IMR-90 (cell line): ENCODE results near the gene PLAAT3. TPM values are rescaled to one million over a fixed set of nuclear protein-coding genes. Genes with fewer than 3 reads are reported as not detected.

Source experiments
- ATAC-seq: fragments of 200-7000 bp; cut with Tn5 transposase; 2 replicates; pipeline ENCODE4 v1.9.1; 2020; ENCODE audit warnings: low read depth, mild to moderate bottlenecking, moderate library complexity
- BruUV-seq: library from RNA; stranded (reverse); fragments of 400-500 nt; replicated peaks from 2 replicates; lab custom pipeline; 2021; lab: Mats Ljungman, UMichigan
- CTCF ChIA-PET: fragments of 300-600 bp; formaldehyde crosslinking; extraction: SDS; loops from one replicate; lab custom pipeline; 2021; ENCODE audit warnings: antibody characterized with exemption; lab: Yijun Ruan, JAX
- POLR2A ChIA-PET: fragments of 300-600 bp; sonication (Branson Sonifier 250); formaldehyde crosslinking; loops from one replicate; lab custom pipeline; 2022; ENCODE audit warnings: antibody characterized with exemption; ENCODE audit not compliant: unreplicated experiment; lab: Charles Lee
- DNase-seq: peaks from one replicate; pipeline ENCODE4 v3.0.0; 2013
- H2AFZ ChIP-seq: replicated peaks from 2 replicates; pipeline ENCODE3; 2013; ENCODE audit warnings: low read length, mild to moderate bottlenecking; ENCODE audit not compliant: poor library complexity
- H2AK5ac ChIP-seq: 2 replicates; pipeline ENCODE4 v1.6.1; 2013; ENCODE audit warnings: low read depth, low read length, inconsistent platforms
- H2AK9ac ChIP-seq: replicated peaks from 2 replicates; pipeline ENCODE3; 2013; ENCODE audit warnings: mild to moderate bottlenecking, low read depth, low read length, moderate library complexity; ENCODE audit not compliant: poor library complexity
- H2BK120ac ChIP-seq: 2 replicates; pipeline ENCODE4 v1.6.1; 2013; ENCODE audit warnings: low read depth, low read length, inconsistent platforms
- H2BK15ac ChIP-seq: 3 replicates; pipeline ENCODE4 v1.6.1; 2013; ENCODE audit warnings: low read depth, low read length, inconsistent platforms
- H2BK20ac ChIP-seq: 2 replicates; pipeline ENCODE4 v1.6.1; 2013; ENCODE audit warnings: low read depth, mild to moderate bottlenecking, inconsistent platforms, low read length, moderate library complexity
- H2BK5ac ChIP-seq: 2 replicates; pipeline ENCODE4 v1.6.1; 2013; ENCODE audit warnings: mild to moderate bottlenecking, low read depth, low read length, inconsistent platforms; ENCODE audit not compliant: poor library complexity, severe bottlenecking
- H3K14ac ChIP-seq: replicated peaks from 2 replicates; pipeline ENCODE4 v1.6.1; 2013; ENCODE audit warnings: low read depth, low read length, inconsistent platforms
- H3K18ac ChIP-seq: 2 replicates; pipeline ENCODE4 v1.6.1; 2013; ENCODE audit warnings: low read depth, low read length, control low read depth
- H3K23ac ChIP-seq: 2 replicates; pipeline ENCODE4 v1.6.1; 2013; ENCODE audit warnings: low read depth, low read length, inconsistent platforms
- H3K27ac ChIP-seq: 2 replicates; pipeline ENCODE4 v1.5.1; 2013; ENCODE audit warnings: mild to moderate bottlenecking, control low read depth, low read length; ENCODE audit not compliant: insufficient read depth
- H3K27me3 ChIP-seq: 2 replicates; pipeline ENCODE4 v1.6.1; 2013; ENCODE audit warnings: low read length; ENCODE audit not compliant: control insufficient read depth, insufficient read depth
- H3K36me3 ChIP-seq: 2 replicates; pipeline ENCODE4 v1.6.1; 2013; ENCODE audit warnings: low read length, mixed read lengths; ENCODE audit not compliant: control insufficient read depth, insufficient read depth
- H3K4ac ChIP-seq: 2 replicates; pipeline ENCODE4 v1.6.1; 2013; ENCODE audit warnings: low read depth, low read length, inconsistent platforms
- H3K4me1 ChIP-seq: 2 replicates; pipeline ENCODE4 v1.6.1; 2013; ENCODE audit warnings: low read length, mixed read lengths; ENCODE audit not compliant: control insufficient read depth, insufficient read depth
- H3K4me2 ChIP-seq: 2 replicates; pipeline ENCODE4 v1.6.1; 2013; ENCODE audit warnings: low read depth, mild to moderate bottlenecking, control low read depth, low read length, moderate library complexity
- H3K4me3 ChIP-seq: 2 replicates; pipeline ENCODE4 v1.5.1; 2013; ENCODE audit warnings: low read depth, mild to moderate bottlenecking, control low read depth, low read length, moderate library complexity; ENCODE audit not compliant: insufficient read depth
- H3K56ac ChIP-seq: 2 replicates; pipeline ENCODE4 v1.6.1; 2013; ENCODE audit warnings: low read length, inconsistent platforms; ENCODE audit not compliant: insufficient read depth; ENCODE audit errors: extremely low read depth
- H3K79me1 ChIP-seq, 2 experiments: 2 replicates each; pipeline ENCODE4 v1.6.1; 2013; ENCODE audit warnings: low read length in 2 of 2, inconsistent platforms in 1 of 2, low read depth in 1 of 2
- H3K9ac ChIP-seq: 2 replicates; pipeline ENCODE4 v1.6.1; 2013; ENCODE audit warnings: low read depth, low read length, control low read depth
- H3K9me1 ChIP-seq: 2 replicates; pipeline ENCODE4 v1.6.1; 2013; ENCODE audit warnings: low read length, inconsistent platforms; ENCODE audit not compliant: insufficient read depth
- H3K9me3 ChIP-seq: 2 replicates; pipeline ENCODE4 v1.6.1; 2013; ENCODE audit warnings: low read length; ENCODE audit not compliant: control insufficient read depth, insufficient read depth
- H4K20me1 ChIP-seq: 2 replicates; pipeline ENCODE4 v1.6.1; 2013; ENCODE audit warnings: low read length, inconsistent platforms; ENCODE audit not compliant: insufficient read depth
- H4K5ac ChIP-seq: 2 replicates; pipeline ENCODE4 v1.6.1; 2013; ENCODE audit warnings: mild to moderate bottlenecking, low read depth, low read length, control low read depth
- H4K8ac ChIP-seq, 2 experiments: 2 replicates each; pipeline ENCODE4 v1.6.1; 2013; ENCODE audit warnings: low read depth in 2 of 2, low read length in 2 of 2, control low read depth in 1 of 2, inconsistent platforms in 1 of 2
- H4K91ac ChIP-seq: 2 replicates; pipeline ENCODE4 v1.6.1; 2013; ENCODE audit warnings: low read depth, low read length, inconsistent platforms; ENCODE audit not compliant: insufficient read depth
- FOS ChIP-seq: fragments of 150-350 bp; IDR thresholded peaks from 2 replicates; pipeline ENCODE4 v1.6.1; 2016; ENCODE audit warnings: low read depth, low read length
- MAFK ChIP-seq: IDR thresholded peaks from 2 replicates; pipeline ENCODE4 v1.6.1; 2012; ENCODE audit warnings: low read depth, low read length, improper control_type of control experiment
- MAZ ChIP-seq: IDR thresholded peaks from 2 replicates; pipeline ENCODE4 v1.6.1; 2012; ENCODE audit warnings: low read depth, mild to moderate bottlenecking, low read length, improper control_type of control experiment, moderate library complexity, borderline replicate concordance
- MXI1 ChIP-seq: IDR thresholded peaks from 2 replicates; pipeline ENCODE4 v1.6.1; 2012; ENCODE audit warnings: low read depth, mild to moderate bottlenecking, low read length, moderate library complexity, borderline replicate concordance
- POLR2A ChIP-seq: IDR thresholded peaks from 2 replicates; pipeline ENCODE4 v1.6.1; 2012; ENCODE audit warnings: mild to moderate bottlenecking, low read depth, low read length
- WGBS, 2 experiments: methylation state at CpG; one replicate each; pipeline versions ENCODE4 v1.1.5 to v1.1.7; 2013; ENCODE audit warnings: missing lambda C conversion rate in 2 of 2; ENCODE audit not compliant: insufficient read length in 1 of 2; ENCODE audit errors: extremely low coverage in 2 of 2; 5-methylcytosine and 5-hydroxymethylcytosine counted together
- dilution Hi-C: fragments of 300-500 bp; cut with HindIII; formaldehyde crosslinking; loops from one replicate; pipeline ENCODE4 v1.14.3; 2018; ENCODE audit warnings: low sequenced_read_pairs; ENCODE audit not compliant: unreplicated experiment
- in situ Hi-C: fragments of 300-500 bp; cut with MboI; formaldehyde crosslinking; loops from 3 replicates; pipeline ENCODE4 v1.14.3; 2019; ENCODE audit warnings: low sequenced_read_pairs, inconsistent platforms, mixed read lengths
- intact Hi-C: fragments of 100-400 bp; cut with micrococcal nuclease; formaldehyde crosslinking; loops from 2 replicates; pipeline ENCODE4 v1.10.0; 2022
- polyA plus RNA-seq, 3 experiments: library from polyadenylated mRNA; depleted of rRNA; stranded (reverse); fragments of >200 nt; gene quantifications; 2 replicates each; pipeline ENCODE4 v1.2.3, GENCODE V29; 2012; ENCODE audit warnings: low replicate concordance in 1 of 3
- total RNA-seq: library from RNA; depleted of rRNA; stranded (reverse); fragments of >200 nt; gene quantifications from 2 replicates; pipeline ENCODE4 v1.2.3, GENCODE V29; 2012
- TF ChIP-seq, protein P1 (sequence below): fragments of 150-350 bp; IDR thresholded peaks from 2 replicates; pipeline ENCODE4 v1.6.1; 2017; ENCODE audit warnings: mild to moderate bottlenecking, antibody characterized with exemption, low read length, low read depth

The PLAAT3 gene
- total and polyA plus RNA-seq, 2 of the 4 experiments (the other 2 are of a cell fraction), result 3.2 to 3.9 TPM

DNA sequence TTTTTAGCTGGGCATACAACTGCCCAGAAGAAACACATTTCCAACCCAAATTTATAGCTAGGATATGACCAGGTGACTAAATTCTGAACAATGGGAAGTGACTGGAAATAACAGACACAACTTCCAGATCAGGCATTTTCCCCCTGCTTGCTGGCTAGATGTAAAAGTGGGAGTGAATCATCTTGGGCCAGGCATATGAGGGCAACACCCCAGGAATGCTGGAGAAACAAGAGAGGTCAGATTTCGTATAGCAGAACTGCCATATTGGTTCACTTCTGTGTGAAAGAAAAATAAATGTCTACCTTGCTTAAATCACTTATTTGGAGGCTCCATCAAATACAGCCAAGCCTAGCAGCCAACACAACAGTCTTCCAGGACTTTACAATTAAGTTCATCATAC lies 49.6 kb upstream of the PLAAT3 start:
- no TSS peak for BruUV-seq
- H2AK9ac ChIP-seq, result no peak overlapping the region
- no peak overlapping the region for H3K4ac ChIP-seq
- CTCF ChIA-PET, result no interaction called here
- POLR2A ChIA-PET, result no interaction called here
- H2BK20ac ChIP-seq, result no peak overlapping the region
- WGBS, 2 experiments, result no CpG with 5 or more reads among the region's 1 CpG
- no peaks in the 10 kb centered on the region for H3K9me3 ChIP-seq
- TF ChIP-seq FOS (no peak), MAFK (peak; percentile 15; the same call in 1 of the 2 replicates), MAZ (no peak), POLR2A (no peak), MXI1 (no peak)
- TF ChIP-seq, protein P1, sequence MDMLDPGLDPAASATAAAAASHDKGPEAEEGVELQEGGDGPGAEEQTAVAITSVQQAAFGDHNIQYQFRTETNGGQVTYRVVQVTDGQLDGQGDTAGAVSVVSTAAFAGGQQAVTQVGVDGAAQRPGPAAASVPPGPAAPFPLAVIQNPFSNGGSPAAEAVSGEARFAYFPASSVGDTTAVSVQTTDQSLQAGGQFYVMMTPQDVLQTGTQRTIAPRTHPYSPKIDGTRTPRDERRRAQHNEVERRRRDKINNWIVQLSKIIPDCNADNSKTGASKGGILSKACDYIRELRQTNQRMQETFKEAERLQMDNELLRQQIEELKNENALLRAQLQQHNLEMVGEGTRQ, result no peak
- H4K5ac ChIP-seq, result no peak overlapping the region
- H4K8ac ChIP-seq, result no peak overlapping the region
- no peak overlapping the region for H3K56ac ChIP-seq
- H3K27me3 ChIP-seq, result no peaks in the 10 kb centered on the region
- no peak overlapping the region for H3K23ac ChIP-seq
- no peak overlapping the region for H2BK120ac ChIP-seq
- H3K9me1 ChIP-seq, result peaks cover 22% of the 10 kb centered on the region
- peak; percentile 24 for ATAC-seq
- dilution Hi-C loops, result no loop called here
- H3K4me1 ChIP-seq, result peaks cover 22% of the 10 kb centered on the region
- H2BK5ac ChIP-seq, result peak overlapping the region; percentile 38
- peak; percentile 80 for DNase-seq
- H3K9ac ChIP-seq, result no peak overlapping the region
- H4K91ac ChIP-seq, result no peak overlapping the region
- peak overlapping the region; percentile 32; the same call in 1 of the 2 replicates for H3K27ac ChIP-seq
- H3K4me2 ChIP-seq, result no peak overlapping the region
- H2AFZ ChIP-seq, result no peak overlapping the region
- H2AK5ac ChIP-seq, result no peak overlapping the region
- peaks cover 73% of the 10 kb centered on the region for H4K20me1 ChIP-seq
- H3K36me3 ChIP-seq, result no peaks in the 10 kb centered on the region
- H3K79me1 ChIP-seq, result peaks cover 3 to 68% of the 10 kb centered on the region in 2 experiments; a peak in 2 of 4 replicates
- 0 out of 2 replicates have a peak overlapping the region, but pooled peaks have one; percentile 57 for H3K18ac ChIP-seq
- no peak overlapping the region for H3K4me3 ChIP-seq
- no peak overlapping the region; the same call in 2 of the 3 replicates for H2BK15ac ChIP-seq
- no peak overlapping the region for H3K14ac ChIP-seq
- intact Hi-C loops, result no loop called here
- in situ Hi-C loops, result loop anchor here (25.0 kb wide), 1 partner anchor 777 kb away; the partner anchor contains the start of gene SLC3A2
